HFF-Myc (cell line): ENCODE measurements around the gene FBXO8.

Experiments used
- DNase-seq: peaks from one replicate; pipeline ENCODE4 v3.0.0-alpha.2; 2011; ENCODE audit warnings: low read depth; ENCODE audit errors: extremely low read depth
- H3K4me3 ChIP-seq: replicated peaks from 2 replicates; pipeline ENCODE4 v1.5.1; 2011; ENCODE audit warnings: low read depth, mild to moderate bottlenecking, control low read depth, low read length
- CTCF ChIP-seq: IDR thresholded peaks from 2 replicates; pipeline ENCODE4 v1.5.1; 2012; ENCODE audit warnings: mild to moderate bottlenecking, low read depth, low read length, control low read depth; ENCODE audit errors: missing control alignments

The FBXO8 gene

GRCh38 chr4:174214101-174214878 is 69.2 kb downstream of the FBXO8 start:
- no peak overlapping the region for H3K4me3 ChIP-seq
- DNase-seq = no peak
- no peak for TF ChIP-seq CTCF

GRCh38 chr4:174213731-174214100 is 69.8 kb downstream of the FBXO8 start:
- no peak overlapping the region for H3K4me3 ChIP-seq
- no peak for TF ChIP-seq CTCF

GRCh38 chr4:174212061-174212460 is 71.4 kb downstream of the FBXO8 start:
- H3K4me3 ChIP-seq = no peak overlapping the region
- no peak for DNase-seq
- no peak for TF ChIP-seq CTCF

More at GRCh38 chr4:174213731-174214100, 69.8 kb downstream of the FBXO8 start:
- DNase-seq = no peak

GRCh38 chr4:174211622-174212044 is 71.8 kb downstream of the FBXO8 start:
- no peak for DNase-seq
- TF ChIP-seq CTCF = no peak
- H3K4me3 ChIP-seq = no peak overlapping the region

GRCh38 chr4:174210952-174211490 is 72.4 kb downstream of the FBXO8 start:
- no peak for TF ChIP-seq CTCF
- no peak for DNase-seq
- H3K4me3 ChIP-seq = no peak overlapping the region

- TF ChIP-seq CTCF = no peak
Observed at GRCh38 chr4:174210354-174210753, 73.1 kb downstream of the FBXO8 start.

More at GRCh38 chr4:174210354-174210753, 73.1 kb downstream of the FBXO8 start:
- DNase-seq = no peak
- no peak overlapping the region for H3K4me3 ChIP-seq
